DLD1 (cell line): ENCODE data around the gene DEFB121.
"Not testable (repeated sequence)": the region's sequence is repeated elsewhere in the genome, so short reads cannot be mapped to it uniquely, and the experiment has no call there.

Experiments
- in situ Hi-C: cut with HindIII; loops from 2 replicates; pipeline ENCODE4 v1.10.0; 2017; ENCODE audit warnings: low sequenced_read_pairs

The DEFB121 gene

DNA sequence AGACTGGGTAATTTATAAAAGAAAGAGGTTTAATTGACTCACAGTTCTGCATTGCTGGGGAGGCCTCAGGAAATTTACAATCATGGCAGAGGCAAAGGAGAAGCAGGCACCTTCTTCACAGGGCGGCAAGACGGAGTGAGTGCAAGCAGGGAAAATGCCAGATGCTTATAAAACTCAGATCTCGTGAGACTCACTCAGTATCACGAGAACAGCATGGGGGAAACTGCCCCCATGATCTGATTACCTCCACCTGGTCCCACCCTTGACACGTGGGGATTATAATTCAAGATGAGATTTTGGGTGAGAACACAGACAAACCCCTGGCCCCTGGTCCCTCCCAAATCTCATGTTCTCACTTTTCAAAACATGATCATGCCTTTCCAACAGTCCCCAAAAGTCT lies 41.7 kb downstream of the DEFB121 start:
- in situ Hi-C loops = not testable (repeated sequence)

DNA sequence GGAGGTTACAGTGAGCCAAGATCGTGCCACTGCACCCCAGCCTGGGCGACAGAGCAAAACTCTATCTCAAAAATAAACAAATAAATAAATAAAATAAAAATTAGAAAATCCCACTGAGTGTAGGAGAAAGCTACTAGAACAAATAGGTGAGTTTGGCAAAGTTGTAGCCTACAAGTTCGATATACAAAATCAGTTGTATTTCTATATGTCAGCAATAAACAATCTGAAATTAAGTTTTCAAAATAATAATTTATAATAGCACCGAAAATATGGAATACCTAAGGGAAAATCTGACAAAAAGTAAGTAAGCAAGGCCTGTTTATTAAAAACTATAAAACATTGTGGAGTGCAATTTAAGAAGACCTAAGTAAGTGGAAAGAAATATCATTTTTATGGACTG lies 42.7 kb downstream of the DEFB121 start:
- in situ Hi-C loops = no loop called here

DNA sequence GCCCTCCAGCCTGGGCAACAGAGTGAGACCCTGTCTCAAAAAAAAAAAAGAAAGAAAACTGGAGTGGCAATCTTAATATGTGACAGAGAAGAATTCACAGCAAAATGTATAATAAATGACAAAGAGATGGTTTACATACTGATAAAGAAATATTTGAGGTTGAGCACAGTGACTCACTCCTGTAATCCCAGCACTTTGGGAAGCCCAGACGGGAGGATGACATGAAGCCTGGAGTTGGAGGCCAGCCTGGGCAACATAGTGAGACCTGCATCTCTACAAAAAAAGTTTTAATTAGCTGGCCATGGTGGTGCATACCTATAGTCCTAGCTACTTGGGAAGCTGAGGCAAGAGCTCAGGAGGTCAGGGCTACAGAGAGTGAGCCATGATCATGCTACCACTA lies 50.0 kb downstream of the DEFB121 start:
- in situ Hi-C loops = no loop called here
